ENCODE results near the gene PACS1. TPM values are rescaled to one million over a fixed set of nuclear protein-coding genes. Genes with fewer than 3 reads are reported as not detected.

The PACS1 gene
- total and polyA plus RNA-seq, 8 donors, result 50.7 to 57.5 (median 54.9) TPM

DNA sequence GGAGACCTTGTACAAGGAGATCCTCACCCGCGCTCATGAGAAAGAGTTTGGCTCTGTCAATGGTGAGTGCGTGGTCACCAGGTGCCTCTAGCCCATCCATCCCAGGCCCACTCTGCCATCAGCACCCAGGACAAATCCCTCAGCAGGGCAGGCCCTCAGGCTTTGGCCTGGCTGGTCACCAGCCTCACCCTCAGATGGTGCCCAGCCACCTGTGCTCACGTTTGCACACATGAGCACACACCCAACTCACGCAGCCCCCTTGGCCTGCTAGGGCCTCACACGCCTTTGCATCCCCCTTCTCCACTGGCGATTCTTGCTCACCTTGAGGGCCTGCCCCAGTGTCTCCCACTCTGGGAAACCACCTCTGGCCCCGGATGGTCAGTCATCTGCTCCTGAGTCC is 194.3 kb downstream of the PACS1 start:
- intact Hi-C loops (cut with DNase I), result no loop called here
- Histone ChIP-seq H3K4me1 (peaks cover 3 to 18% of the 10 kb centered on the region in 2 donors), H3K27me3 (no peaks in the 10 kb centered on the region), H3K9me3 (no peaks in the 10 kb centered on the region), H3K4me3 (no peak overlapping the region), H3K27ac (no peak overlapping the region), H3K36me3 (peaks cover 0 to 56% of the 10 kb centered on the region in 2 donors)
- no peak for DNase-seq
- ATAC-seq, result no peak
- TF ChIP-seq, protein P1, sequence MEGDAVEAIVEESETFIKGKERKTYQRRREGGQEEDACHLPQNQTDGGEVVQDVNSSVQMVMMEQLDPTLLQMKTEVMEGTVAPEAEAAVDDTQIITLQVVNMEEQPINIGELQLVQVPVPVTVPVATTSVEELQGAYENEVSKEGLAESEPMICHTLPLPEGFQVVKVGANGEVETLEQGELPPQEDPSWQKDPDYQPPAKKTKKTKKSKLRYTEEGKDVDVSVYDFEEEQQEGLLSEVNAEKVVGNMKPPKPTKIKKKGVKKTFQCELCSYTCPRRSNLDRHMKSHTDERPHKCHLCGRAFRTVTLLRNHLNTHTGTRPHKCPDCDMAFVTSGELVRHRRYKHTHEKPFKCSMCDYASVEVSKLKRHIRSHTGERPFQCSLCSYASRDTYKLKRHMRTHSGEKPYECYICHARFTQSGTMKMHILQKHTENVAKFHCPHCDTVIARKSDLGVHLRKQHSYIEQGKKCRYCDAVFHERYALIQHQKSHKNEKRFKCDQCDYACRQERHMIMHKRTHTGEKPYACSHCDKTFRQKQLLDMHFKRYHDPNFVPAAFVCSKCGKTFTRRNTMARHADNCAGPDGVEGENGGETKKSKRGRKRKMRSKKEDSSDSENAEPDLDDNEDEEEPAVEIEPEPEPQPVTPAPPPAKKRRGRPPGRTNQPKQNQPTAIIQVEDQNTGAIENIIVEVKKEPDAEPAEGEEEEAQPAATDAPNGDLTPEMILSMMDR (IDR thresholded peaks at IDR 0.05), result no peak

DNA sequence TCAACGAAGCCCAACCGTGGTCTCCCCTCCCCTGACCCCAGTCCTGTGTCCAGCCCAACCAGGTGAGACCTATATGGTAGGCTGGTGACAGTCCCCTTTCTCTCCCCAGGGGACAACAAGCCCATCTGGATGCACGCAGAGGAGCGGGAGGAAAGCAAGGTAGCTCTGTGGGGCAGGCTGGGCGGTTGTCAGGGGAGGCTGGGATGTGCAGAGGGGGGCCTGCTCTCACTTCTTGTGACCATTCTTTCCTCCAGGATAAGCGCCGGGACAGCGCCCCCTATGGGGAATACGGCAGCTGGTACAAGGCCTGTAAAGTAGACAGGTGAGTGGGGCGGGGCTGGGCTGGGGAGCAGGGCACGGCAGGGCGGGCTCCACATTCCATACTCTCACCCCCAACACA is 194.8 kb downstream of the PACS1 start:
- TF ChIP-seq, protein P1 (IDR thresholded peaks at IDR 0.05), result peak in 1 of 2 donors; percentile 30
- no peak for ATAC-seq
- intact Hi-C loops (cut with DNase I), result no loop called here

DNA sequence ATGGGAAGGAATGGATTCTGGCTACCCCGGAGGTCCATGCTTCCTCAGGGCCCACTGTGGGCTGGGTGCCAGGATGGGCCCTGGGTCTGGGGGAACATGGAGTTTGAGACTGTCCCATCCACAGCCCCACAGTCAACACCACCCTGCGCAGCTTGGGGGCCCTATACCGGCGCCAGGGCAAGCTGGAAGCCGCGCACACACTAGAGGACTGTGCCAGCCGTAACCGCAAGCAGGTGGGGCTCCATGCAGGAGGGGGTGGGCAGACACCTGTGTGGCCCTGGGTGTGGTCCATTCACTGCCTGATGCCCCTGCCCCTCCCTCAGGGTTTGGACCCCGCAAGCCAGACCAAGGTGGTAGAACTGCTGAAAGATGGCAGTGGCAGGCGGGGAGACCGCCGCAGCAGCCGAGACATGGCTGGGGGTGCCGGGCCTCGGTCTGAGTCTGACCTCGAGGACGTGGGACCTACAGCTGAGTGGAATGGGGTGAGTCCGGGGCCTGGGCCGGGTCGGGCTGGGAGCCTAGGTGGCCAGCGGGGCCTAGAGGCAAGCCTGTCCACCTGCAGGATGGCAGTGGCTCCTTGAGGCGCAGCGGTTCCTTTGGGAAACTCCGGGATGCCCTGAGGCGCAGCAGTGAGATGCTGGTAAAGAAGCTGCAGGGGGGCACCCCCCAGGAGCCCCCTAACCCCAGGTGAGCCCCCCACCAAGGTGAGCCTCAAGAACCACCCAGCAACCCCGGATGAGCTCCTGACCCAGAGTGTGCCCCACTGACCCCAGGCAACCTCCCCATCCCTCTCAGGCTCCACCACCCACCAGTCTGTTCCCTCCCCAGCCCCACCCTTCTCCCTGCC is 195.7 kb downstream of the PACS1 start:
- Histone ChIP-seq H3K36me3 (peaks cover 0 to 48% of the 10 kb centered on the region in 2 donors), H3K4me1 (peaks cover 9 to 30% of the 10 kb centered on the region in 2 donors), H3K9me3 (no peaks in the 10 kb centered on the region), H3K27me3 (no peaks in the 10 kb centered on the region), H3K27ac (no peak overlapping the region), H3K4me3 (no peak overlapping the region)
- intact Hi-C loops (cut with DNase I), result no loop called here
- TF ChIP-seq, protein P1 (IDR thresholded peaks at IDR 0.05), result no peak
- no peak for DNase-seq
- no peak for ATAC-seq

More for the DNA sequence above, 194.8 kb downstream of the PACS1 start:
- peaks cover 0 to 56% of the 10 kb centered on the region in 2 donors for H3K36me3 ChIP-seq
- H3K4me1 ChIP-seq, result peaks cover 8 to 23% of the 10 kb centered on the region in 2 donors
- no peaks in the 10 kb centered on the region for H3K9me3 ChIP-seq
- DNase-seq, result no peak
- no peak overlapping the region for H3K27ac ChIP-seq
- H3K4me3 ChIP-seq, result no peak overlapping the region
- no peaks in the 10 kb centered on the region for H3K27me3 ChIP-seq

DNA sequence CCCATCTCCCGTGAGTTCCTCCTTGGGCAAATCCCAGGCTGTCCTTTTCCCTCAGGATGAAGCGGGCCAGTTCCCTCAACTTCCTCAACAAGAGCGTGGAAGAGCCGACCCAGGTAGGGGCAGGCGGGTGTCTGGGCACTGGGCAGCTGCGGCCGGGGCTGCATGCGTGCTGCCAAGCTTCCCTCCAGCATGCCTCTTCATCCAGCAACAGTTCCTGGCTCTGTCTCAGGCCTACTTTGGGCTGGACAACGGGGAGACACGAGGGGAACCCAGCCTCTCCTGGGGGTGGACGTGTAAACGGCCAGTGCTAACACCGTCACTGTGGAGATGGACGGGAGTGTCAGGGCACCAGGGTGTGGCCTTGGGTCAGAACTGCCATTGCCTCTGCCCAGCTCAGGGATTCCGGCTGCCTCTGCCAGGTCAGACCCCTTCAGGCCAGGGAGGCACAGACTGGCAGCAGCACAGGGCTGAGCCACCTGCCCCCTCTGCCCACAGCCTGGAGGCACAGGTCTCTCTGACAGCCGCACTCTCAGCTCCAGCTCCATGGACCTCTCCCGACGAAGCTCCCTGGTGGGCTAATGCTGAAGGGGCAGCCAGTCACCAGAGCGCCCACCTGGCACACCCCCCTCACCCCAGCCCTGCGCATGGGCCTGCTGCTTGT is 196.4 kb downstream of the PACS1 start:
- DNase-seq (no peak), ATAC-seq (no peak)
- H3K4me3 ChIP-seq, result peak overlapping the region; percentile 41 to 95
- H3K27me3 ChIP-seq, result no peaks in the 10 kb centered on the region
- intact Hi-C loops (cut with DNase I), result no loop called here
- H3K27ac ChIP-seq, result peak overlapping the region; percentile 93 to 94
- H3K36me3 ChIP-seq, result peaks cover 0 to 42% of the 10 kb centered on the region in 2 donors
- peaks cover 9 to 30% of the 10 kb centered on the region in 2 donors for H3K4me1 ChIP-seq
- TF ChIP-seq, protein P1 (IDR thresholded peaks at IDR 0.05), result no peak
- H3K9me3 ChIP-seq, result no peaks in the 10 kb centered on the region

DNA sequence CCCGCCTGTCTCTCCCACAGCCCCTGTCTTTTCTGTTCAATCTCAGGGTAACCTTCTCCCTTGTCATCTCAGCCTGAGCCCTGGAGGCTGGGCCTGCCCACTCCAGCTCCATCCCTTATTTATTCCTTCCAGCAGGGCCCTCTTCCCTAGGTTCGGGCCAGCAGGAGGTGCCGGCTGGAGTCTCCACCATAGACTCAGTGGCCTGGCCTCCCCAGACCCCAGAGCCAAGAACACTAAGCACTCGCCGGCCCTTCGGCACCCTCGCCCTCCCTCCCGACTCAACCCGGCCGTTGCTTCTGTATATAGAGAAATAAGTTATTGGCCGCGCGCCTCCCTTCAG is 196.9 kb downstream of the PACS1 start:
- TF ChIP-seq, protein P1 (IDR thresholded peaks at IDR 0.05), result no peak
- no peak for ATAC-seq
- DNase-seq, result no peak
- Histone ChIP-seq H3K27ac (peak overlapping the region; percentile 93 to 94), H3K9me3 (no peaks in the 10 kb centered on the region), H3K36me3 (peaks cover 0 to 42% of the 10 kb centered on the region in 2 donors), H3K27me3 (no peaks in the 10 kb centered on the region), H3K4me1 (peaks cover 9 to 30% of the 10 kb centered on the region in 2 donors), H3K4me3 (peak overlapping the region; percentile 41 to 95)
- intact Hi-C loops (cut with DNase I), result no loop called here
